Heart left ventricle (tissue), 16 donors: Measurements from ENCODE around the gene CLHC1. TPM values are rescaled to one million over a fixed set of nuclear protein-coding genes. Genes with fewer than 3 reads are reported as not detected.
A peak's percentile ranks its signal among the peaks of the same experiment; 100 is the strongest.

Source experiments
- ATAC-seq, 4 donors: fragments of 200-7000 bp; cut with Tn5 transposase; one replicate each; pipeline ENCODE4 v1.9.1; 2020 to 2022; ENCODE audit warnings: moderate library complexity in 4 of 4, mild to moderate bottlenecking in 3 of 4, moderate number of reproducible peaks in 1 of 4
- DNase-seq, 5 donors: peaks; one replicate each; pipeline ENCODE4 v3.0.0-alpha.2; 2020
- H3K27ac ChIP-seq, 12 donors: fragments of 200-600 bp; sonication (generic) in 4 of 12; one replicate each; pipeline versions ENCODE4 v1.5.0 to v1.8.0; 2016 to 2022; ENCODE audit warnings: mild to moderate bottlenecking in 2 of 12
- H3K27me3 ChIP-seq, 9 donors: fragments of 200-600 bp; sonication (generic) in 2 of 9; one replicate each; pipeline versions ENCODE4 v1.5.1 to v1.8.0; 2016 to 2022; ENCODE audit warnings: mild to moderate bottlenecking in 3 of 9
- H3K36me3 ChIP-seq, 9 donors: fragments of 200-600 bp; sonication (generic) in 2 of 9; one replicate each; pipeline versions ENCODE4 v1.5.0 to v1.8.0; 2018 to 2022; ENCODE audit warnings: mild to moderate bottlenecking in 2 of 9
- H3K4me1 ChIP-seq, 12 donors: fragments of 200-600 bp; sonication (generic) in 4 of 12; one replicate each; pipeline versions ENCODE4 v1.5.0 to v1.8.0; 2016 to 2022; ENCODE audit warnings: mild to moderate bottlenecking in 3 of 12
- H3K4me3 ChIP-seq, 12 donors: fragments of 200-600 bp; sonication (generic) in 4 of 12; one replicate each; pipeline versions ENCODE4 v1.5.0 to v1.8.0; 2017 to 2022; ENCODE audit warnings: mild to moderate bottlenecking in 9 of 12, moderate library complexity in 4 of 12
- H3K9me3 ChIP-seq, 12 donors: fragments of 200-600 bp; sonication (generic) in 4 of 12; one replicate each; pipeline versions ENCODE4 v1.5.0 to v1.8.0; 2016 to 2022; ENCODE audit warnings: mild to moderate bottlenecking in 1 of 12
- POLR2A ChIP-seq, 2 donors: fragments of 450-650 bp; IDR thresholded peaks; one replicate each; pipeline ENCODE4 v1.6.1; 2017; ENCODE audit warnings: antibody characterized with exemption in 2 of 2, mild to moderate bottlenecking in 2 of 2, moderate library complexity in 2 of 2
- WGBS, 4 donors: extraction: QIAGEN DNeasy Blood & Tissue Kit in 2 of 4; methylation state at CpG; one replicate each; pipeline versions ENCODE4 v1.1.5 to v1.1.7; 2013 to 2018; 5-methylcytosine and 5-hydroxymethylcytosine counted together
- intact Hi-C, 10 donors: fragments of 100-400 bp; cut with DNase I; formaldehyde crosslinking; loops; one replicate each; pipeline versions ENCODE4 v1.11.1 to v1.14.2; 2022
- polyA plus RNA-seq, 2 donors: library from polyadenylated mRNA; stranded (reverse); fragments of 200-250 nt; gene quantifications; one replicate each; pipeline ENCODE4 v1.2.3, GENCODE V29; 2013
- total RNA-seq, 9 donors: library from RNA; depleted of rRNA in 2 of 9; stranded (reverse); fragments of >200 nt in 2 of 9; fragmentation: NEBNext Ultra II Directional in 3 of 9; extraction: Animal tissue kit (Norgen Biotek cat#: 25700) in 3 of 9; gene quantifications; one replicate each; pipeline versions ENCODE4 v1.1.0 to v1.2.4, GENCODE V29; 2016 to 2023
- TF ChIP-seq, protein P1 (sequence below), 12 donors: fragments of 200-600 bp; sonication (generic) in 4 of 12; IDR thresholded peaks; one replicate each; pipeline versions ENCODE4 v1.5.0 to v1.8.0; 2018 to 2022; ENCODE audit warnings: antibody characterized with exemption in 12 of 12, mild to moderate bottlenecking in 5 of 12
- donor health status: ischemic (EF 13 %, LVEDD 7.1; RV severe dilation, severe dysfunction).
- donor health status: healthy with polysubstance abuse.
- donor health status: DM: no; HTN: yes; CAD: no.
- donor health status: DM: no; HTN: no; CAD: no.
- donor health status: ischemic (EF 25% LVEDD 6.9; RV normal size, moderate dysfunction).
- donor health status: ischemic (EF 25% LVEDD 5.7; RV mildly dilated, moderate dysfunction).
- donor health status: healthy.
- donor health status: DM: yes; HTN: yes; CAD: no.
- donor health status: ischemic (EF 35%, LVEDD 5.7; RV mildly dilated, moderate dysfunction).
- donor health status: nonischemic (EF 11% LVEDD 7.7; RV severe dilation, severe dysfunction).
- donor health status: DM: yes; HTN: yes; CAD: no.
- donor health status: PGD.
- donor health status: ischemic (EF 29% LVEDD 5.4; RV normal size, mild dysfunction).
- donor health status: nonischemic (EF 23%, LVEDD 6.1; RV moderate dilation, normal function).

Gene CLHC1
- total and polyA plus RNA-seq, 11 donors, result 2.3 to 10.6 (median 4.4) TPM

DNA sequence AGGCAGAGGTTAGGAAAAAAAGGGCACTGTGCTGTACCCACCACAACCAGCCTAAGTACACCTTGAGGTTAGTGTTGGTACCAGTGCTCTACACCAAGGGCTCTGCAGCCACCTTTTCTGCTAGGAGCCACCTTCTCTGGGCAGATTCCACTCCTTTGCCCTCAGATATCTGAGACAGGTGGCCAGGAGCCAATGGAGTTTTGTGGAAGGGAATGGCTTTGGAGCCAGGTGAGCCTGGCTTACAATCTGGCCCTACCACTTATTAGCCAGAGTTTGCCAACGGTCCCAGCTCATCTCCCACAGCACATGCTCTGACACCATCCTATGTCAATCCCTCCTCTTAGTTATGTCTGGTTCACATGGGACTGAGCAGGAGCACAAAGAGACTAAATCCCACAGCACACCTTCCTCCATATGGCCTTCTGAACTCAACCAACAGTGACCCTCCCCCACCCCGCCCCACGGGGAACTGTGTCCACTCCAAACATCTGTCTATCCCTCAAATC, 77.5 kb downstream of the CLHC1 start:
- TF ChIP-seq POLR2A (IDR thresholded peaks at IDR 0.05), result no peak
- TF ChIP-seq, protein P1, sequence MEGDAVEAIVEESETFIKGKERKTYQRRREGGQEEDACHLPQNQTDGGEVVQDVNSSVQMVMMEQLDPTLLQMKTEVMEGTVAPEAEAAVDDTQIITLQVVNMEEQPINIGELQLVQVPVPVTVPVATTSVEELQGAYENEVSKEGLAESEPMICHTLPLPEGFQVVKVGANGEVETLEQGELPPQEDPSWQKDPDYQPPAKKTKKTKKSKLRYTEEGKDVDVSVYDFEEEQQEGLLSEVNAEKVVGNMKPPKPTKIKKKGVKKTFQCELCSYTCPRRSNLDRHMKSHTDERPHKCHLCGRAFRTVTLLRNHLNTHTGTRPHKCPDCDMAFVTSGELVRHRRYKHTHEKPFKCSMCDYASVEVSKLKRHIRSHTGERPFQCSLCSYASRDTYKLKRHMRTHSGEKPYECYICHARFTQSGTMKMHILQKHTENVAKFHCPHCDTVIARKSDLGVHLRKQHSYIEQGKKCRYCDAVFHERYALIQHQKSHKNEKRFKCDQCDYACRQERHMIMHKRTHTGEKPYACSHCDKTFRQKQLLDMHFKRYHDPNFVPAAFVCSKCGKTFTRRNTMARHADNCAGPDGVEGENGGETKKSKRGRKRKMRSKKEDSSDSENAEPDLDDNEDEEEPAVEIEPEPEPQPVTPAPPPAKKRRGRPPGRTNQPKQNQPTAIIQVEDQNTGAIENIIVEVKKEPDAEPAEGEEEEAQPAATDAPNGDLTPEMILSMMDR (IDR thresholded peaks at IDR 0.05), result no peak
- Histone ChIP-seq H3K27me3 (no peaks in the 10 kb centered on the region), H3K4me1 (peaks cover 0 to 84% (median 38%) of the 10 kb centered on the region in 12 donors), H3K4me3 (no peak overlapping the region), H3K9me3 (no peaks in the 10 kb centered on the region), H3K27ac (peak overlapping the region in 1 of 12 donors; percentile 62), H3K36me3 (no peaks in the 10 kb centered on the region)
- intact Hi-C loops, result loop anchor here in 2 of 10 donors (5.0 to 10.0 kb wide), 2 partner anchors 37 to 60 kb away; no protein-coding TSS in a partner anchor
- DNase-seq (no peak), ATAC-seq (no peak)
- WGBS, 4 donors, result 86 to 97% (median 92%) methylated on average over 3 of the region's 3 CpGs

DNA sequence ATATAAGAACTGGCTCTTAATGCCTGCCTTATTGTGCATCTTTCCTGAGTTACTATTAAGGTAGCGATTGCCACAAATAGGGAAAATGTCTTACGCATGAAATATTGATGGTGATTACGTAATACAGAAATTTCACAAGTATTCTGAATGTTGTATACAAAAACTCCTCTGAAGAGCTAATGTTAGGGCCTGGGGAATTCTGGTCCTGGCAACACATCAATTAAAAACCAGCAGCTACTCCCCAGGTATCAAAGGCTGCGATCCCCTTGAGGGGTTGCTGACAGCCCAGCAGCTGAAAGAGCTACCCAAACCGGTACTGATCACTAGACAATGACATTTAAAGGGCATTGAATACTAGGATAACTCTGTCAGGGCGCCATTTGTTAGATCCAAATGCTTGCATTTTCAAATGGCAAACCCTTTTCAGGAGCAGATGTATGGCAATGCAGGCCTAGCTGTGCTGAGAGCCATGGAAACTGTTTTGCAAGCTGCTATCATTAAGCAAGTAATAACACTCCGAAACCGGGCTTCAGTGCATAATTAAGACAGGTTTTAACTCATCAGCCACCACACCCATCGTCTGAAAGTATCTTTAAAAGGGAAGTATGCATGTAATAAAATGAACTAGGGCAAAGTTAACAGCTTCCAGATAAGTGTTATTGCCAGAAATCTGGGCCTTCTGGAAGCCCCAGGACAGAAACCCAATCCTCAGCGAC, 78.4 kb downstream of the CLHC1 start:
- intact Hi-C loops, result loop anchor here in 1 of 10 donors (10.0 kb wide), 1 partner anchor 59 kb away; no protein-coding TSS in a partner anchor
- no peak for DNase-seq
- 80 to 83% (median 82%) methylated on average over 10 of the region's 10 CpGs for WGBS, 4 donors
- Histone ChIP-seq H3K4me1 (peaks cover 0 to 76% (median 29%) of the 10 kb centered on the region in 12 donors), H3K27ac (peak overlapping the region in 2 of 12 donors; percentile 62 to 71), H3K27me3 (no peaks in the 10 kb centered on the region), H3K9me3 (no peaks in the 10 kb centered on the region), H3K36me3 (no peaks in the 10 kb centered on the region), H3K4me3 (no peak overlapping the region)
- no peak for ATAC-seq
- TF ChIP-seq, protein P1 (IDR thresholded peaks at IDR 0.05), result no peak
- no peak for TF ChIP-seq POLR2A (IDR thresholded peaks at IDR 0.05)

DNA sequence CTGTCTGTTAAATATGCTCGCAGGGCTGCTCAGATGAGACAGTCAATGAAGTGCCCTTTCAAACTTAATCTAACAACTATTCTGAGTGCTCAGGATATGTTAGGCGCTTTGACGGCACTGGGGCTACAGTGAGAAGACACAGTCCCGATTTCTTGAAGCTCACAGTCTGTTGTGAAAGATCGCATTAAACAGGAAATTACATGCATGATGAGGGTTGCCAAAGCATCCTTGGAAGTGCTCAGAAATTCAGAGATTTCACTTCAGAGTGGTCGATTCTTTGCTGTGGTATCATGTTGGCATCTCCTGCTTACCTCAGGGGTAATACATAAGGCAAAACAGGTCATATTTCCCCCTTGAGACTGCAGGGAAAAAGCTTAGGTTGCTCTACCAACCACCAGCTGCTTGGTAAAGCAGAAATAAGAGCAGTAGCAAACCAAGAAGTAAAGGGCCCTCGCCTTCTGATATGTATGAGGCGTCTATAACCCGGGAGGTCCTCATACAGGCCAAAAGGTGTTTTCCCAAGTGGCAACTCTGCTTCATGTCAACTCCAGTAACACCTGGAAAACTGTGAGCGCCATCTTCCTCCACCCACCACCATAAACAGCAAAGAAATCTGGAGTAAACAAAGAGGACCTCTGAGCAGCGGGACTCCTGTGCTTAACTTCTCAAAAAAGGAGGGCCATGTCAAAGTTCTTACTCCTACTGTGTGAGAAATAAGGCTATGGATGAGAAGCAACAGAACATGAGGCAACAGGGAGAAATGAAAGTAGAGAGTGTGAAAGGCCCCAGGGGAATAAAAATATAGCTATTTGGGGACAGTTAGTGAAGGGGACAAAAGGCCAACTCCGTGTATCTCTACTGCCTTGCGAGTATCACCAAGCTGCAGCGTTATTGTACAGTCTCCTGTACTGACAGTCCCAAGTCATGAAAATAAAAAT, 79.3 kb downstream of the CLHC1 start:
- Histone ChIP-seq H3K36me3 (no peaks in the 10 kb centered on the region), H3K4me3 (no peak overlapping the region), H3K27me3 (no peaks in the 10 kb centered on the region), H3K27ac (peak overlapping the region in 2 of 12 donors; percentile 0 to 71), H3K9me3 (no peaks in the 10 kb centered on the region), H3K4me1 (peaks cover 0 to 66% (median 19%) of the 10 kb centered on the region in 12 donors)
- DNase-seq (no peak), ATAC-seq (no peak)
- intact Hi-C loops, result loop anchor here in 1 of 10 donors (10.0 kb wide), 1 partner anchor 58 kb away; no protein-coding TSS in a partner anchor
- TF ChIP-seq, protein P1 (IDR thresholded peaks at IDR 0.05), result no peak
- no peak for TF ChIP-seq POLR2A (IDR thresholded peaks at IDR 0.05)
- 83 to 92% (median 87%) methylated on average over 14 of the region's 14 CpGs for WGBS, 4 donors
